Panc1 (cell line): ENCODE results near the gene NDUFA13. TPM values are rescaled to one million over a fixed set of nuclear protein-coding genes. Genes with fewer than 3 reads are reported as not detected.

Source experiments
- ATAC-seq: fragments of 200-7000 bp; cut with Tn5 transposase; 2 replicates; pipeline ENCODE4 v1.9.1; 2020; ENCODE audit warnings: mild to moderate bottlenecking, moderate library complexity
- BruUV-seq: library from RNA; stranded (reverse); fragments of 400-500 nt; replicated peaks from 2 replicates; lab custom pipeline; 2021; lab: Mats Ljungman, UMichigan
- CTCF ChIA-PET: fragments of 300-600 bp; sonication (Branson Sonifier 250); formaldehyde crosslinking; loops from one replicate; lab custom pipeline; 2022; ENCODE audit warnings: antibody characterized with exemption; lab: Charles Lee
- POLR2A ChIA-PET: fragments of 300-600 bp; sonication (Branson Sonifier 250); formaldehyde crosslinking; loops from one replicate; lab custom pipeline; 2022; ENCODE audit warnings: antibody characterized with exemption; lab: Charles Lee
- DNase-seq: peaks from one replicate; pipeline ENCODE4 v3.0.0-alpha.2; 2010; ENCODE audit warnings: low read depth, low spot score
- H3K27ac ChIP-seq: 2 replicates; pipeline ENCODE4 v1.5.1; 2011; ENCODE audit warnings: mild to moderate bottlenecking, low read length, inconsistent platforms
- H3K27me3 ChIP-seq: fragments of 200-500 bp; sonication (Bioruptor generic); 2 replicates; pipeline ENCODE4 v1.6.0; 2014; ENCODE audit warnings: low read length, inconsistent platforms; ENCODE audit not compliant: control insufficient read depth, insufficient read depth
- H3K36me3 ChIP-seq: fragments of 200-500 bp; sonication (Bioruptor generic); 2 replicates; pipeline ENCODE4 v1.5.1; 2014; ENCODE audit warnings: inconsistent platforms, mild to moderate bottlenecking, low read length, moderate library complexity; ENCODE audit not compliant: control insufficient read depth, insufficient read depth
- H3K4me1 ChIP-seq: 2 replicates; pipeline ENCODE4 v1.5.1; 2011; ENCODE audit warnings: inconsistent platforms, mild to moderate bottlenecking, low read length, moderate library complexity; ENCODE audit not compliant: control insufficient read depth, insufficient read depth
- H3K4me3 ChIP-seq, 2 experiments: 2 replicates each; pipeline ENCODE4 v1.5.1; 2011 to 2012; ENCODE audit warnings: low read depth in 2 of 2, low read length in 2 of 2, mild to moderate bottlenecking in 2 of 2, inconsistent platforms in 1 of 2, moderate library complexity in 1 of 2
- H3K9me3 ChIP-seq: fragments of 200-500 bp; sonication (Bioruptor generic); 2 replicates; pipeline ENCODE4 v1.5.1; 2014; ENCODE audit warnings: low read depth, mild to moderate bottlenecking, inconsistent platforms, low read length, moderate library complexity; ENCODE audit not compliant: control insufficient read depth, insufficient read depth
- CTCF ChIP-seq: fragments of 450-650 bp; IDR thresholded peaks from 2 replicates; pipeline ENCODE4 v1.5.1; 2017; ENCODE audit warnings: mild to moderate bottlenecking
- POLR2AphosphoS5 ChIP-seq: IDR thresholded peaks from 2 replicates; pipeline ENCODE4 v1.6.1; 2012; ENCODE audit warnings: mild to moderate bottlenecking, low read depth, low read length, moderate library complexity
- REST ChIP-seq, 2 experiments: IDR thresholded peaks; 2 replicates each; pipeline ENCODE4 v1.6.1; 2011 to 2012; ENCODE audit warnings: low read depth in 2 of 2, control low read depth in 1 of 2, low read length in 1 of 2, mild to moderate bottlenecking in 1 of 2, moderate library complexity in 1 of 2; ENCODE audit not compliant: insufficient read depth in 1 of 2
- SIN3A ChIP-seq: IDR thresholded peaks from 2 replicates; pipeline ENCODE4 v1.6.1; 2012; ENCODE audit warnings: low read depth, mild to moderate bottlenecking, low read length, moderate library complexity, borderline replicate concordance; ENCODE audit not compliant: insufficient read depth
- TCF7L2 ChIP-seq: IDR thresholded peaks from 2 replicates; pipeline ENCODE4 v1.6.1; 2011; ENCODE audit warnings: mild to moderate bottlenecking, low read depth, low read length, inconsistent platforms
- in situ Hi-C: cut with HindIII; loops from 2 replicates; pipeline ENCODE4 v1.10.0; 2016; ENCODE audit warnings: low sequenced_read_pairs, low pct_unique_long_range_greater_than_20kb
- intact Hi-C: fragments of 100-400 bp; cut with micrococcal nuclease; formaldehyde crosslinking; loops from one replicate; pipeline ENCODE4 v1.10.0; 2022; ENCODE audit not compliant: unreplicated experiment
- total RNA-seq: library from RNA; stranded (reverse); gene quantifications from one replicate; pipeline ENCODE4 v1.2.1, GENCODE V29; 2021; ENCODE audit not compliant: unreplicated experiment

The NDUFA13 gene
- total RNA-seq, 1 experiment from 2014 or later = 287 TPM

GRCh38 chr19:19488875-19489690 is 26.9 kb upstream of the NDUFA13 start:
- Histone ChIP-seq H3K27ac (peak overlapping the region; percentile 79), H3K4me1 (peaks cover 41% of the 10 kb centered on the region), H3K36me3 (no peaks in the 10 kb centered on the region), H3K27me3 (no peaks in the 10 kb centered on the region), H3K9me3 (no peaks in the 10 kb centered on the region), H3K4me3 (peak overlapping the region in 1 of 2 experiments; percentile 37; a peak in 2 of 4 replicates)
- ChIA-PET CTCF (interaction anchor here (0.6 kb wide), 1 partner anchor 86 kb away, joined by 3 read pairs; no protein-coding TSS in a partner anchor), POLR2A (no interaction called here)
- ATAC-seq (peak; percentile 60), DNase-seq (peak; percentile 64)
- TF ChIP-seq POLR2AphosphoS5 (no peak), SIN3A (no peak), CTCF (no peak), REST (IDR thresholded peaks at IDR 0.05; ENCODE audit: insufficient read depth in 1 of 2, low read depth in 2 of 2, low read length in 1 of 2) (no peak), TCF7L2 (no peak)
- in situ Hi-C loops = no loop called here
- intact Hi-C loops = loop anchor here (5.0 kb wide), 1 partner anchor 122 kb away; no protein-coding TSS in a partner anchor
- BruUV-seq = no TSS peak

- ChIA-PET POLR2A (no interaction called here), CTCF (interaction anchor here (0.6 to 1.1 kb wide), 3 partner anchors 12 to 126 kb away, joined by 3 to 4 read pairs (median 3); no protein-coding TSS in a partner anchor)
- intact Hi-C loops (loop anchor here (5.0 kb wide), 1 partner anchor 123 kb away; no protein-coding TSS in a partner anchor), in situ Hi-C loops (no loop called here)
- no peaks in the 10 kb centered on the region for H3K36me3 ChIP-seq
- no peaks in the 10 kb centered on the region for H3K9me3 ChIP-seq
- peaks cover 41% of the 10 kb centered on the region for H3K4me1 ChIP-seq
- DNase-seq (no peak), ATAC-seq (peak; percentile 24)
- no peak for TF ChIP-seq TCF7L2
- no peak for TF ChIP-seq POLR2AphosphoS5
- TF ChIP-seq REST (IDR thresholded peaks at IDR 0.05; ENCODE audit: insufficient read depth in 1 of 2, low read depth in 2 of 2, low read length in 1 of 2) = no peak
- no peak for TF ChIP-seq SIN3A
- no peak for TF ChIP-seq CTCF
- H3K27me3 ChIP-seq = no peaks in the 10 kb centered on the region
- H3K4me3 ChIP-seq = peak overlapping the region in 1 of 2 experiments; percentile 23; a peak in 1 of 4 replicates
- no TSS peak for BruUV-seq
- peak overlapping the region; percentile 79 for H3K27ac ChIP-seq
Measured at GRCh38 chr19:19489804-19490204, 26.2 kb upstream of the NDUFA13 start.
